Left ventricle myocardium inferior (tissue), 1 donor: ENCODE measurements around the gene ABHD14A. TPM values are rescaled to one million over a fixed set of nuclear protein-coding genes. Genes with fewer than 3 reads are reported as not detected.

Source experiments
- DNase-seq: peaks from one replicate; pipeline ENCODE4 v3.0.0-alpha.2; 2020
- H3K27ac ChIP-seq: fragments of 200-600 bp; replicated peaks from 2 replicates; pipeline ENCODE4 v1.8.0; 2021
- H3K27me3 ChIP-seq: fragments of 200-600 bp; 2 replicates; pipeline ENCODE4 v1.8.0; 2021; ENCODE audit warnings: low read depth
- H3K36me3 ChIP-seq: fragments of 200-600 bp; 2 replicates; pipeline ENCODE4 v1.8.0; 2021
- H3K4me1 ChIP-seq: fragments of 200-600 bp; 2 replicates; pipeline ENCODE4 v1.8.0; 2021
- H3K4me3 ChIP-seq: fragments of 200-600 bp; 2 replicates; pipeline ENCODE4 v1.8.0; 2021; ENCODE audit warnings: mild to moderate bottlenecking, moderate library complexity
- H3K9me3 ChIP-seq: fragments of 200-600 bp; replicated peaks from 2 replicates; pipeline ENCODE4 v1.8.0; 2021
- intact Hi-C: fragments of 100-400 bp; cut with micrococcal nuclease; formaldehyde crosslinking; loops from one replicate; pipeline ENCODE4 v1.11.0; 2022
- total RNA-seq: library from RNA; stranded (reverse); fragmentation: NEBNext Ultra II Directional; extraction: Animal tissue kit (Norgen Biotek cat#: 25700); gene quantifications from one replicate; pipeline ENCODE4 v1.2.1, GENCODE V29; 2021
- TF ChIP-seq, protein P1 (sequence below): fragments of 200-600 bp; IDR thresholded peaks from 2 replicates; pipeline ENCODE4 v1.8.0; 2021; ENCODE audit warnings: antibody characterized with exemption, mild to moderate bottlenecking, borderline replicate concordance
- donor health status: DM: no; HTN: yes; CAD: no; lungs with severe emphysema.

Gene ABHD14A
- total RNA-seq, 1 donor from 2014 or later, result 25.8 TPM

DNA sequence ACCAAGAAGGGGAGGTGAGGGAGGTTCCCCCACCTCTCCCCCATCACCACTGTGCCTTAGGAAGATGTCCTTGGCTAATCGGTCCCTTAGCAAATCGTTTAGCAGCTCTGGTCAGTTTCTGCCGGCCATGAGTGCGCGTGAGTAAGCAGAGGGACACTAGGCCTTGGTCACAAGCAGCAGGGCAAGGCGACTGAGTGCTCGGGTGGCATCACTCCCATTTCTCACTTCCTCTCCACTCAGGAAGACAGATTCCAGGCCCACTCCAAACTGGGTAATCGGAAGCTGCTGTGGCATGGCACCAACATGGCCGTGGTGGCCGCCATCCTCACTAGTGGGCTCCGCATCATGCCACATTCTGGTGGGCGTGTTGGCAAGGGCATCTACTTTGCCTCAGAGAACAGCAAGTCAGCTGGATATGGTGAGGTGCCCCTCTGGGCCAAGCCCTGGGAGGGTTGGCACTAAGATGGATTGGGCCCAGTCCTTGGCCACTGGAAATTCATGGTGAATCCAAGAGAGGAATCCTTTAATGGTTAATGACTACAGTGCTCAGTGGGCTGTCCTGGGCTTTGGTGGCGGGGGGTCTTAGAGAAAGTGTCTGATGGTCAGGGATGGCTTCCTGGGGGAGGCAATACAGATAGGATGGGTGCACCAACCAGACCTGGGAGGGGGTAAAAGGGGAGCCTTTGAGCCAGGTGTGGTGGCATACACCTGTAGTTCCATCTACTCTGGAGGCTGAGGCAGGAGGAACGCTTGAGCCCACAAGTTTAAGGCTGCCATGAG lies 28.7 kb upstream of the ABHD14A start:
- H3K27ac ChIP-seq, result no peak overlapping the region
- intact Hi-C loops, result no loop called here
- no peak overlapping the region for H3K4me3 ChIP-seq
- peaks cover 38% of the 10 kb centered on the region for H3K36me3 ChIP-seq
- H3K27me3 ChIP-seq, result no peaks in the 10 kb centered on the region
- TF ChIP-seq, protein P1, sequence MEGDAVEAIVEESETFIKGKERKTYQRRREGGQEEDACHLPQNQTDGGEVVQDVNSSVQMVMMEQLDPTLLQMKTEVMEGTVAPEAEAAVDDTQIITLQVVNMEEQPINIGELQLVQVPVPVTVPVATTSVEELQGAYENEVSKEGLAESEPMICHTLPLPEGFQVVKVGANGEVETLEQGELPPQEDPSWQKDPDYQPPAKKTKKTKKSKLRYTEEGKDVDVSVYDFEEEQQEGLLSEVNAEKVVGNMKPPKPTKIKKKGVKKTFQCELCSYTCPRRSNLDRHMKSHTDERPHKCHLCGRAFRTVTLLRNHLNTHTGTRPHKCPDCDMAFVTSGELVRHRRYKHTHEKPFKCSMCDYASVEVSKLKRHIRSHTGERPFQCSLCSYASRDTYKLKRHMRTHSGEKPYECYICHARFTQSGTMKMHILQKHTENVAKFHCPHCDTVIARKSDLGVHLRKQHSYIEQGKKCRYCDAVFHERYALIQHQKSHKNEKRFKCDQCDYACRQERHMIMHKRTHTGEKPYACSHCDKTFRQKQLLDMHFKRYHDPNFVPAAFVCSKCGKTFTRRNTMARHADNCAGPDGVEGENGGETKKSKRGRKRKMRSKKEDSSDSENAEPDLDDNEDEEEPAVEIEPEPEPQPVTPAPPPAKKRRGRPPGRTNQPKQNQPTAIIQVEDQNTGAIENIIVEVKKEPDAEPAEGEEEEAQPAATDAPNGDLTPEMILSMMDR, result no peak
- no peak for DNase-seq
- peaks cover 22% of the 10 kb centered on the region for H3K4me1 ChIP-seq
- no peaks in the 10 kb centered on the region for H3K9me3 ChIP-seq

DNA sequence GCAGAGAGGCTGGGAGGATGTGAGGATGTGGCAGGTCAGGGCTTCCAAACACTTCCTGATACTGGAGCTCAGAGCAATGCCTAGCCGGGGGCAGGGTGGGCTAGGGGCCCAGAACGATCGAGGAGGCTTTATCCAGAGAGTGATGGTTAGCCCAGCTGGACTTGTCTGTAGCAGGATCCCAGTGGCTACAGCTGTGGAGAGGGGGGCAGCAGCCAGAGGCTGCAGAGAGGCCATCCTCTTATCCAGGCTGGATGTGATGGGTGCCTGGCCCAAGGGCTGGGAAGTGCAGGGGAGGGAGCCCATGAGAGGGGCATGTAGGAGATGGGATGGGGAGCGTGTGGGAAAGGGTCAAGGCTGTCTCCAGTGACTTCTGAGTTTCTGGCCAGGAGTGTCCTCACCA lies 28.1 kb upstream of the ABHD14A start:
- TF ChIP-seq, protein P1, result no peak
- intact Hi-C loops, result no loop called here
- Histone ChIP-seq H3K4me3 (no peak overlapping the region), H3K27me3 (no peaks in the 10 kb centered on the region), H3K4me1 (peaks cover 16% of the 10 kb centered on the region), H3K36me3 (peaks cover 38% of the 10 kb centered on the region), H3K9me3 (no peaks in the 10 kb centered on the region), H3K27ac (no peak overlapping the region)
- no peak for DNase-seq

DNA sequence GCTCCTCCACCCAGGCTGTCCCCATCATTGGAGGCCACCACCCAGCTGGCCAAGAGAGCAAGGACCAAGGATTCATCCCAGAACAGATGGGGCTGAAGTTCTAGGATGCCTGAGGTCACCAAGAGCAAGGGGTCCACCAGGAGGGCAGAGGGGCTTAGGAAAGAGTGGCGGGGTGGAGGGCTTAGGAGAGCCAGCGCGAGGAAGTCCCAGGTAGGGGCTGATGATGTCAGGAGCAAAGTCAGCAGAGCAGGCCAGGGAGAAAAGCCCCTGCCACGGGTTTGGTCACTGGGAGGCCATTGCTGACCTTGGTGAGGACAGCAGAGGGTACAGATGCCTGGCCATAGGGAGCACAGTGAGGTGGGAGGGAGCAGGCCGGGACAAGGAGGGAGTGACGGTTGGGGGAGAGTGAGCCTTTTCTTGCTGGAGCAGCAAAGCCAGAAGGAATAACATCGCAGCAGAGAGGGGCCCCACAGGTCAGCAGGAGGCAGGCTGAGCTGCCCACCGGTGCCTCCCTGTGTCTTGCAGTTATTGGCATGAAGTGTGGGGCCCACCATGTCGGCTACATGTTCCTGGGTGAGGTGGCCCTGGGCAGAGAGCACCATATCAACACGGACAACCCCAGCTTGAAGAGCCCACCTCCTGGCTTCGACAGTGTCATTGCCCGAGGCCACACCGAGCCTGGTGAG lies 27.5 kb upstream of the ABHD14A start:
- intact Hi-C loops, result no loop called here
- Histone ChIP-seq H3K4me3 (no peak overlapping the region), H3K9me3 (no peaks in the 10 kb centered on the region), H3K36me3 (peaks cover 38% of the 10 kb centered on the region), H3K27ac (no peak overlapping the region), H3K4me1 (peaks cover 14% of the 10 kb centered on the region), H3K27me3 (no peaks in the 10 kb centered on the region)
- TF ChIP-seq, protein P1, result no peak
- no peak for DNase-seq

DNA sequence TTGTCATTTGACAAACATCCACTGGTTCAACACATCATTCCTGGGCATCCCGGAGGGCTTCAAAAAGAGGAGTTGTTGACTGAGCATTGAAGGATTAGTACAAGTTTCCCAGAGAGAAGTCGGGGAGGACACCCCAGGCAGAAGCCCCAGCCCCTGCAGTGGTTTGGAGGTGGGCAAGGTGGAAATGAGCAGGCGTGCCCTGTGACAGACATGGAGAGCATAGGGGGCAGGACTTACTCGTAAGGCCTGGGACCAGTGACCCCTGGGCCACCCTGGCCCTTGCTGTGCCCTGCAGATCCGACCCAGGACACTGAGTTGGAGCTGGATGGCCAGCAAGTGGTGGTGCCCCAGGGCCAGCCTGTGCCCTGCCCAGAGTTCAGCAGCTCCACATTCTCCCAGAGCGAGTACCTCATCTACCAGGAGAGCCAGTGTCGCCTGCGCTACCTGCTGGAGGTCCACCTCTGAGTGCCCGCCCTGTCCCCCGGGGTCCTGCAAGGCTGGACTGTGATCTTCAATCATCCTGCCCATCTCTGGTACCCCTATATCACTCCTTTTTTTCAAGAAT lies 26.8 kb upstream of the ABHD14A start:
- intact Hi-C loops, result no loop called here
- Histone ChIP-seq H3K9me3 (no peaks in the 10 kb centered on the region), H3K36me3 (peaks cover 38% of the 10 kb centered on the region), H3K4me1 (peaks cover 7% of the 10 kb centered on the region), H3K27me3 (no peaks in the 10 kb centered on the region), H3K27ac (no peak overlapping the region), H3K4me3 (no peak overlapping the region)
- DNase-seq, result no peak
- TF ChIP-seq, protein P1, result no peak

DNA sequence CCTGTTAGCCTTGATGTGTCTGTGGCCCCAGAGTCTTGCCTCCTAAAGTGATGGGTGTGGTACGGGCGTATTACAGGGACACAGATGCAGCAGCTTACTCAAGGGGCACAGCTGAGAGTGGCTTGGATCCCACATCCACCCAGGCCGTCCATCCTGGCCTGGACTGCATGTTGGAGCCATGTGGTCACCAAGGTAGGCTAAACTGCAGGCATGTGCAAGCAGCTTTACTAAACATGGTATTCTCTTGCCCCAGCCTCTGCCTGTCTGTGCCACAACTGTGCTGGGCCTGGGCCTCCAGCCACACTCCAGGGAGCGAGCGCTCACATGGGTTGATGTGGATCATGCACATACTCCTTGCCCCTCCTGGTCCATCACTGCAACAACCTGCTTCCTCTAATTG lies 25.7 kb upstream of the ABHD14A start:
- intact Hi-C loops, result no loop called here
- no peaks in the 10 kb centered on the region for H3K27me3 ChIP-seq
- peaks cover 36% of the 10 kb centered on the region for H3K36me3 ChIP-seq
- DNase-seq, result no peak
- H3K4me3 ChIP-seq, result no peak overlapping the region
- H3K4me1 ChIP-seq, result no peaks in the 10 kb centered on the region
- TF ChIP-seq, protein P1, result no peak
- no peaks in the 10 kb centered on the region for H3K9me3 ChIP-seq
- no peak overlapping the region for H3K27ac ChIP-seq
